Posterior vena cava (tissue), 2 donors: ENCODE data around the gene SPNS3. TPM values are rescaled to one million over a fixed set of nuclear protein-coding genes. Genes with fewer than 3 reads are reported as not detected.

ENCODE experiments used
- DNase-seq: peaks from one replicate; pipeline ENCODE4 v3.0.0-alpha.2; 2020; ENCODE audit warnings: low spot score
- intact Hi-C, 2 donors: fragments of 100-400 bp; cut with DNase I; formaldehyde crosslinking; loops; one replicate each; pipeline versions ENCODE4 v1.14.1 to v1.14.2; 2022 to 2023
- total RNA-seq, 2 donors: library from RNA; stranded (reverse); fragmentation: NEBNext Ultra II Directional; extraction: Animal tissue kit (Norgen Biotek cat#: 25700); gene quantifications; one replicate each; pipeline ENCODE4 v1.2.1, GENCODE V29; 2021
- donor health status: DM: yes; HTN: yes; CAD: no.
- donor health status: DM: yes; HTN: yes; CAD: no.

SPNS3 gene
- total RNA-seq, 2 donors from 2014 or later, result 0.24 to 0.32 TPM

DNA sequence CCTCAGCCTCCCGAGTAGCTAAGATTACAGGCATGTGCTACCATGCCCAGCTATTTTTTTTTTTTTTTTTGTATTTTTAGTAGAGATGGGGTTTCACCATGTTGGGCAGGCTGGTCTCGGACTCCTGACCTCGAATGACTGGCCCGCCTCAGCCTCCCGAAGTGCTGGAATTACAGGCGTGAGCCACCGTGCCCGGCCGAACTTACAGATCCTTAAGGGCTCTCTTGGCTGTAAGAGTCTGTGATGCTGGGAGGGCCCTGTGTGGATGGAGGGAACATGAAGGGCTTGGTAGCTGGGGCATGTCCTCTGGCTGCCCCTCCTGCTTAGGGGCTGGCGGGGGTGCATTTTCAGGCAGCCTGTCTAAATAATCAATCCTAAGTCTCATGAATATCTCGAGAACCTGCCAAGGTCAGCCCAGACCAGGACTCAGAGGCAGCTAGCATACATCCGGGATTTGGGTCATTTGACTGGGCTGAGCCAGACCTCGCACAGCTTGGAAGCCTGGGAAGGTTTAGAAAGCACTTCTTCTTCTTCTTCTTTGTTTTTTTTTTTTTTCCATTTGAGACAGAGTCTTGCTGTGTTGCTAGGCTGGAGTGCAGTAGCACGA is 17.1 kb downstream of the SPNS3 start:
- intact Hi-C loops, result no loop called here
- no peak for DNase-seq

DNA sequence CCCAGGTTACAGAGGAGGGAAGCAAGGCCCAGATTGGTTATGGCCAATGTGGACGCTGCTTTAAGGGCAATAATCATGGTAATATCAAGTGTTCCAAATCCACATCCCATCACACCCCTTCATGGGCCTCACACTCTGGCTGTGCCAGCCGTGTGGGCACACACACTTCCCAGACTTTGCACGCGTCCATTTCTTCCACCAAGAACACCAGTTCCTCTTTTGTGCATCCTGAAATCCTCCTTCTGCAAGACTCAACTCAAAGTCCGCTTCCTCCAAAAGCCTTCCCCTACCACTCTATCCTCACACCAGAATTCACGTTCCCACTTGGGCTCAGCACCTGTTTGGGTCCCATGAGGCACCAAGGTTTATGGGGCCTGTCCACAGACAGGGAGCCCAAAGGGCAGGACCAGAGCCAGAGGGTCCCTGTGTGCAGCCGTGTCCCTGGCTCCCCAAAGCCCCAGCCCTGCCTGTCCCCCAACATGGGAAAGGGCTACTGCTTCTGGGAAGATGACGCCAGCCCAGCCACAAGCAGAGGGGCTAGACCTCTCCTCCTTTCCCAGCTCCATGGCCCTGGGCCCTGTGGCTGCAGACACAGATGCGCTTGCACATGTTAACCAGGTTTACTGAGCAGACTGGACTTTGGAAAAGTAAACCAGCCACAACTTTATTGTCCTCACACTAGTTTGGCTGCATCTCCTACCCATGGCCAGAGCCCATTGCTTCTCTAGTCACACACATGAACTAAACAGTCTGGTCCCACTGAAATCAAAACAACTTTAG is 20.3 kb downstream of the SPNS3 start:
- intact Hi-C loops, result no loop called here
- no peak for DNase-seq

DNA sequence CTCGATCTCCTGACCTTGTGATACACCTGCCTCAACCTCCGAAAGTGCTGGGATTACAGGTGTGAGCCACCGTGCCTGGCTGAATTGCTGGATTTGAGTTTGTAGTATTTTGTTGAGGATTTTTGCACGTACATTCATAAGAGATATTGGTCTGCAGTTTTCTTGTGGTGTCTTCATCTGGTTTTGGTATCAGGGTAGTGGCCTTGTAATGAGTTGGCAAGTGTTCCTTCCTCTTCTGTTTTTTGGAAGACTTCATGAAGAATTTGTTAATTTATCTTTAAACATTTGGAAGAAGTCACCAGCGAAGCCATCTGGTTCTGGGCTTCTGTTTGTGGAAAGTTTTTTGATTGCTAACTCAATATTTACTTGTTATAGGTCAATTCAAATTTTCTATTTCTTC is 26.9 kb downstream of the SPNS3 start:
- DNase-seq, result no peak
- intact Hi-C loops, result no loop called here

DNA sequence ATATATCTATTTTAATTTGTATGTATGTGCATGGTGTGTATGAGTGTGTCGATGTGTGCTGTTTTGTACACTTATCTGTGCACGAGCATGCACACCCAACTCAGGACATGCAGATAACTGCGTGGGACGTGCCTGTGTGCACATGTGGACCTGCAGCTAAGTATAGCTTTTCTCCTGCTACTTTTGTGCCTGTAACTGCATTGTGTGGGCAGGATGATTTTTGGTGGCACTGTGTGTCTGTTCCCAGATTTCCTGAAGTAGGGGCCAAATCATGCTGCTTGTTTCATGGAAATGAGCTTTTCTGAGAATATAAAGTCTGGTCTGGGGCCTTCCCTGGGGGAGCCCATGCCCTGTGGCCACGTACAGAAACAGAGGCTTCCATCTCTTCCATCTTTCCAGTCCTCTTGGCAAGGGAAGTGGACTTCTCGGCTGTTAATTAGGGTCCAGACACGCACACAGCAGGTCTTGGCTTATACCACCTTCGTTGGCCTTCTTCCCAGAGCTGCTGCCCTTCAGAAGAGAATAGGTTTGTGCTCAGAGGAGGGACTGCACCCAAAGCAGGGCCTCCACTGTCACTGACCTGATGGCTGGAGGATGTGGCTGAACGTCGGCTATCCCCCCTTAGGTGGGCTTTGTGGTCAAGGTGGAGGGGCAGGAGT is 30.2 kb downstream of the SPNS3 start:
- DNase-seq, result no peak
- intact Hi-C loops, result no loop called here

DNA sequence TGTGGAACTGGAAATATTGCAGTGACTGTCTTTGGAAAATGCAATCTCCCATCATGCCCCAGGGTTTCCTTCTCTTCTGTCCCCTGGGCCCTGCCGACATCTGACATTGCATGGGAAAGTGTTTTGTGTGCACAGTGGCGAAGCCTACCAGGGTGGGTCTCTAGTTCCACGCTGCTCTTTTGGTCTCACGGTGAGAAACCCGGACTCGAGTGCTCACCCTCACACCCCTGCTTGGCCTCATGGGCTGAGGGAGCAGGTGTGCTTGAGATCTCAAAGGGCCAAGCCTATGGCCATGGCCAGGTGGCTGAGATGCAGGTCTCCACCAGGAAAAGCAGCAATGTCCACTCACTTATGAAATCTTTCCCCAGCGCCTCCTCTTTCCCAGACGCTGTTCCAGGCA is 32.0 kb downstream of the SPNS3 start:
- DNase-seq, result no peak
- intact Hi-C loops, result loop anchor here in 1 of 2 donors (5.0 kb wide), 1 partner anchor 1383 kb away; no protein-coding TSS in a partner anchor

DNA sequence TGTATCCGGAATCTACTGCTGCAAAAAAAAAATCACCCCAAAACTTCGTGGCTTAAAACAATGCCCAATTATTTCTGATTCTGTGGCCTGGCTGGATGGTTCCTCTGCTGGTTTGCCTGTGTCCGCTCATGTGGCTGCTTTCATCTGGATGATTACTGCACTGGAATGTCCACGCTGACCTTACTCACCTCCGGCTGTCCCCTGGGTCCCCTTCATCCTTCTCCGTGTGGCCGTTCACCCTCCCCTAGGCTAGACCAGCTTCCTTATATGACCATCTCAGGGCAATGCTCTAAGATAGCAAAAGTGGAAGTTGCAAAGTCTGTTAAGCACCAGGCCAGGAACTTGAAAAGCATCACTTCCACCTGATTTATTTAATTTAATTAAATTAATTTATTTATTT is 33.5 kb downstream of the SPNS3 start:
- no peak for DNase-seq
- intact Hi-C loops, result loop anchor here in 1 of 2 donors (5.0 kb wide), 1 partner anchor 1385 kb away; no protein-coding TSS in a partner anchor

DNA sequence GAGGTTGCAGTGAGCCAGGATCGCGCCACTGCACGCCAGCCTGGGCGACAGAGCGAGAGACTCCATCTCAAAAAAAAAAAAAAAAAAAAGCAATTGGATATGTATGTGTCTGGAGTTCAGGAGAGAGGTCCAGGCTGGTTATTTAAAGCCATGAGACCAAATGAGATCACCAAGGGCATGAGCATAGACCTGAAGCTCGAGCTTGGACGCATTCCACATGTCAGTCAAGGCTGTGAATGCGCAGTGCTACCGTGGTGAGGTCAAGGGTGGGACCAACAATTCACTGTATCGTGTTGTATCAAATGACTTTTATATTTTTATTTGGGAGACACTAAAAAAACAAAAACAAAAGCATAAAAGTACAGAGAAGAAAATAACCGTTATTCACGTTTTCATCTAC is 35.8 kb downstream of the SPNS3 start:
- intact Hi-C loops, result loop anchor here in 1 of 2 donors (5.0 kb wide), 1 partner anchor 1387 kb away; no protein-coding TSS in a partner anchor

DNA sequence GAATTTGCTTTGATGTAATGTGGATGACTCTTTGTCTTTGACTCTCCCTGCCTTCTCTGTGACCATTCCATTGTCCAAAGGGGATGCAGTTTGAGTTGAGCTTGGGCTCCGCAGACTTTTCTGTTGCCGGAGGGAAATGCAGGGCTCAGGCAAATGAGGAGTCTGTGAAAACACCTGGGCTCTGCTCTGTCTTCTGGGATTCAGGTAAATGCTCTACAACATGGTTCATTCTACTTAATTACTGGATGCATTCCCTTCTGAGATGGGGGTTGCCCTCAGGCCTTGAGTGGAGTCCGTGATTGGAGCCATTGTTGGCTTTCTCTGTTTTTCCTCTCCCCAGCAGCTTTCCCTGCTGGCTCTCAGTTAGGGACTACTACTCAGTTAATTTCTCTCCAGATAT is 38.5 kb downstream of the SPNS3 start:
- intact Hi-C loops, result no loop called here
- no peak for DNase-seq

More for the DNA sequence above, 35.8 kb downstream of the SPNS3 start:
- DNase-seq, result no peak

DNA sequence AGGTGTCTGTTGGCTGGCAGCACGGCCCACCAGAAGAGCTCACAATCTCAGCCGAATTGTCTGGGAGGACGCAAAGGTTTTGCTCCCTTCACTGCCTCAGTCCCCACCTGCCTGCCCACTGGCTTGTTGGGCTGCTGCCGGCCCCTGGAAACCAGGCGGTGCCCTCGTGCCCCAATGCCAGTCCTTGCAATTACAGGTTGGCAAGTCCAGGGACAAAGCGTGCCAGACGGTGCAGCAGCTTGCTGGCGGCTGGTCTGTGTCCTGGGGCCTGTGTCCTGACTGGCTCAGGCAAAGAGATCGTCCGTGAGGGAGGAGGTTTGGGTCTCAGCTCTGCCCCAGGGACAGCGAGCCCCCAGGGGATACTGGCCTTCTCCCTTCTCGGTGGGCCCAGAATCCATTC is 40.4 kb downstream of the SPNS3 start:
- intact Hi-C loops, result no loop called here
- no peak for DNase-seq

DNA sequence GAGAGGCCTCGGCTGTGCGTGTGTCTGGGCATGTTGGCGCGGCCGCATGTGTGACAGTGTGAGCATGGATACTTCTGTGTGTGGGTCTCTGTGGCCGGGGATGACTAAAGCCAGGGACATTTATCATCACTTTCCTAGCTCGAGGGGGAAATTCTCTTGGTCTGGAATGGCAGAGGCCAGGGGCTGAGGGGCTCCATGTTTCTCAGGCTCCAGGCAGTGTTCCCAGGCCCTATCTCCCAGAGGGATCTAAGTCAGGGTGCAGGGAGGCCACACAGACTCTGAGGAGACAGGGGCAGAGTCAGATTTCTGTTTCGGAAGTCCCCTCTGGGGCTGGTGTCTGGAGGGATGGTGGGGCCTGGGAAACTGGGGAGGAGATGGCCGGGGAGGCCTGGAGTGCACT is 41.3 kb downstream of the SPNS3 start:
- intact Hi-C loops, result no loop called here

DNA sequence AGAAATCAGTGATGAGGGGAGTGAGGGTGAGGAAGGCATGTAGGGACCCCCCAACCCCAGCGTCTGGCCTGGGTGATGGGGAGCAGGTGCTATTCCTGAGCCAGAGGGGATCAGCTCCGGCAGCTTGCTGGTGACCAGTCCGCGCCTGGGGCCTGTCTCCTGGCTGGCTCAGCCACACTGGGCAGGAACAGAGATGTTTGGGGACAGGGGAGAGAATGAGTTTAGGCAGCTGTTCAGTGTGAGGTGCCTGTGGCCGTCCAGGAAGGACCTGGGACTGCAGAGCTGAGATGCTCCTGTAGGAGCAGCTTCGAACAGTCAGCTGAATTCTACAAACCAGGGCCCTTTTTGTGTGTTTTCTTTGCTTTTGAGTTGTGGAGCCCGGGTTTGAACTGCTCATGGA is 41.7 kb downstream of the SPNS3 start:
- intact Hi-C loops, result no loop called here
- DNase-seq, result no peak

More for the DNA sequence above, 41.3 kb downstream of the SPNS3 start:
- DNase-seq, result no peak

DNA sequence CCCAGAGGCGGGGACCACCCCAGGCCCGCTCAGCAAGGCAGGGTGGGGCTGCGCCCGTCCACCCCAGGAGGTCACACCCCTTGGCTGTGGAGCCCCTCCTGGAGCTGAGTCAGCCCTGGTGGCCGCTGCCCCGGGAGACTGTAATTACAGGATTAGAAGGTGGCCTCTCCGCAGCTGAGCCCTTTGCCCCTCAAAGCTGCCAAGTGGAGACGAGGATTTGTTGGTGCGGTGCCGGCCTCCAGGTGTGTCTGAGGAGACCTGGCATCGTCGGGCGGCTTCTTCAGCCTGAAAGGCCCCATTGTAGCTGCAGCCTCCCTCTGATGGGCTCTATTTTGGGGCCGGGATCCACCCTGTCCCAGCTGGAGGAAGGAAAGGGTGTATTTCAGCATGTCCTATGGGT is 42.3 kb downstream of the SPNS3 start:
- DNase-seq, result no peak
- intact Hi-C loops, result no loop called here

DNA sequence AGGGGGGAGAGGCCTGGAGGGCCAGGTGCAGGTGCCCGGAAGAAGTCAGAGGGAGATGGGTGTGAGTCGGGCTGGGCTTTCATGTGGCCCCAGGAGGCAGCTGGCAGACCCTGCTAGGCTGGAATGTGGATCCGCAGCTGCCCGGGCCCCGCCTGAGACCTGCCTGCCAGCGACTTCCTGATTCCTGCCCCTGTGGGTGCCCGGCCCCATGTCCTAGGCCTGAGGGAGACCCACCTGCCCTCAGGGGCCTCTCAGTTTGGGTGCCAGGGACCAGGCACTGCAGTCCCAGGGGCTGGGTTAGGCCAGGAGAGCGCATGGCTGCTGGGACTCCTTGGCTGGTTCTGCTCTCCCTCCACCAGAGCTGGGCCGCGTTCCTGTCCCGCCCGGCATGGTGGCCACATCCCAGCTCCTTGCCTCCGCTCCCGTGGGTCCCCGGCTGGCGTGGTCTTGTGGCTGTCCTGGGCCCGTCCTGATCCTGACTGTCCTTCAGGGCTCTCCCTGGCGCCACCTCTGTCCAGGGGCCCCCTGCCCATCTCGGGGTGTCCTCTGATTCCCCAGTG is 42.9 kb downstream of the SPNS3 start:
- no peak for DNase-seq
- intact Hi-C loops, result no loop called here

DNA sequence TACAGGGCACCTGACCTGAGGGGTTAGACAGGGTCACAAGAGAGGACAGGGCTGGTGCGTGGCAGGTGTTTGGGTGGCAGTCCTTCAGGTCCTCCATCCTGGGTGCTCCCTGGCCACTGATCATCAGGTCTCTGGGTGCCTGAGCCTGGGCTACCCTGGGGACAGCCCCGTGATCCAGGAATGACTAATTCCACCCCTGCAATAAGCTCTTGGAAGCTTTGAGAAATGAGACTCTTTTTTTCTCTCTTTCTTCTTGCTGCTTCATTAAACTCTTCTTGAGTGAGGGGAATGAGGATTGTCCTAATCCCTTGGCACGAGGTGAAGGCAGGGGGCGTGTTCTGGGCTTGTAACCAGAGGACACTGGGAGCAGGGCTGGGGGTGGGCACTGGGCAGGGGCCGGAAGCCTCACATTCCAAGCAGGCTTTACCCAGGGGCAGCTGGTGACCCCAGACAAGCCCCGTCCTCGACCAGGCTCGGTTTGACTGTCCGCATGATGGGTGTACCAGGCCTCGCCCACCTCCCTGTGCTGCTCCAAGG is 43.6 kb downstream of the SPNS3 start:
- intact Hi-C loops, result no loop called here
- DNase-seq, result no peak

DNA sequence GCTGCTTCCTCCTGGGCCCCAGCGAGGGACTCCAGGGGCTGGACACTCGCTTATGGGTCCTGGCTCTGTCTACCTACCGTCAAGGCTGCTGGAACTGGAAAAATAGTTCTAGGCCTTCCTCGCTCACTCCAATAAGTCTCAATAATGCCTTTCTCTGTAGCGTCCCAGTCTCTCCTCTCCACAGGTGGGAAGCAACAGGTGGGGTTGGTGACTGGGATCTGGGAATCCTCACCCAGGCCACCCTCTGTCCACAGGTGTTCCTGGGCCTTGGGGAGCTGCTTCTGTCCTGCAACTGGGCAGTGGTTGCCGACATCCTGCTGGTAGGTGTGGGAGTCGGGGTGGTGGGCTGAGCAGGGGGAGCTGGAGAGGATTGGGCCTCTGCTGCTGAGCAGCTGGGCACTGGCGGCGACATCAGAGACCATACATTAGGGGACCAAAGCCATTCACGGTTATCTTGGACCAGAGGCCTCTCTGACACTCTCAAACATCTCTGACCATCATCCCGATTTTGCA is 44.6 kb downstream of the SPNS3 start:
- intact Hi-C loops, result no loop called here
- no peak for DNase-seq

DNA sequence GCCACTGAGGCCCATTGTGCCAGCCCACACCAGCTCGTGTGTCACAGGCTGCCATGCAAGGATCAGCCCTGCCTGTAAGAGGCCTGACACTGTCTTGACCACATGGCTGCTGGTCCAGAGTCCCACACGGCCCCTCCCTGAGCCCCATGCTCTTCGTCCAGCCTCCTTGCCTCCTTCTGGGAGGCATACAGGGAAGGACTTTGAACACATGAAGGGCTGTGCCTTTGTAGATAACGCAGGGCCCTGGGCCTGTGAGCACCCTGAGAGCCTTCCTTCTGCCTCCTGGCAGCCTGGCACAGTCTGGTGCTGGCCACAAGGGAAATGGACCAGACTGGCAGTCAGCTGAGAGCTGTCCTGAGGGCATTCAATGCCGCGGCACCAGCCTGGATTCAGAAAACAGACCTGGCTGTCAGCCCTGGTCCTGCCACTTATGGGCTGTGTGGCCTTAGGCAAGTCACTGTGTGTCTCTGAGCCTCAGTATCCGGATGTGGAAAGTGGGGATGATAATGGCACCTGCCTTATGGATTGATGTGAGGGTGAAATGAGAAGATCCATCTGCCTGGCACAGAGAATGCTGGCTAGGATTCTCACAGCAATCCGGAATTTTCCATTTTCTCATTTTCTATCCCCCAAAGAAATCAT is 45.7 kb downstream of the SPNS3 start:
- intact Hi-C loops, result no loop called here
- no peak for DNase-seq

DNA sequence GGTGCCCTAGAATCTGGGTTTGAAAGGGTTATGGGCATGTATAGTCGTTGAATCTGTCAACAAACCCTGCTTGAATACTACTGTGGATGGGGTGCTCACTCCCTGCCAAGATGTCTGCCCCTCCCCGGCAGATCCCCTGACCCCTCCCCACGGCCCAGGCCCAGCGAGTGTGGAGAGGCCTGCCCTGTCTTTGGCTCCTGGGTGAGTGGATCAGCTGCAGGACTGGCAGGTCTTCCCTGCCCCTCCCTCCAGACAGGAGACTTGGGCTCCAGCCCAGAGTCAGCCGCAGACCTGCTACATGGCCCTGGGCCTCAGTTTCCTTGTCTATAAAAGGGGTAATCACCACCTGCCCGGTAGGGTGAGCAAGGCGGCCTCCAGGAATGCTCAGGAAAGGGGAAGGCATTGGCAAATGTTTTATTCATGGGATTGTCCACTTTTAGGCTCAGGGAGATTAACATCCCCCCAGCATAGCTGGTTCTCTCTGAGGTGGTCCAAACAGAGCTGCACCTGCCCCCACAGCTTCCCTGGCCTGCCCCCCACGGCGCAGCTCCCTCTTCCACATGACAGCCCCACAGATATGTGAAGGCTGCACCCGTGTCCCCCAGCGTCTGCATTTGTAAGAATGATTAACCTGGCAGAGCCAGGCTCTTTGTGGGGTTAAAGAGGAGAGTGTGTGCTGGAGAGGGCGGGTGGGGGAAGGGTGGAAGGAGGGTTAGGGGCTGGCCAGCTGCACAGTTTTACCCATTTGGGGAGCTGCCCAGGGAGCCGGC is 46.4 kb downstream of the SPNS3 start:
- intact Hi-C loops, result no loop called here
- no peak for DNase-seq
